ENCODE data around the gene RASSF3.
"Not testable (repeated sequence)": the region's sequence is repeated elsewhere in the genome, so short reads cannot be mapped to it uniquely, and the experiment has no call there.

The RASSF3 gene

GRCh38 chr12:64634508-64635092, 24.3 kb downstream of the RASSF3 start:
- DNase-seq = no peak

DNA sequence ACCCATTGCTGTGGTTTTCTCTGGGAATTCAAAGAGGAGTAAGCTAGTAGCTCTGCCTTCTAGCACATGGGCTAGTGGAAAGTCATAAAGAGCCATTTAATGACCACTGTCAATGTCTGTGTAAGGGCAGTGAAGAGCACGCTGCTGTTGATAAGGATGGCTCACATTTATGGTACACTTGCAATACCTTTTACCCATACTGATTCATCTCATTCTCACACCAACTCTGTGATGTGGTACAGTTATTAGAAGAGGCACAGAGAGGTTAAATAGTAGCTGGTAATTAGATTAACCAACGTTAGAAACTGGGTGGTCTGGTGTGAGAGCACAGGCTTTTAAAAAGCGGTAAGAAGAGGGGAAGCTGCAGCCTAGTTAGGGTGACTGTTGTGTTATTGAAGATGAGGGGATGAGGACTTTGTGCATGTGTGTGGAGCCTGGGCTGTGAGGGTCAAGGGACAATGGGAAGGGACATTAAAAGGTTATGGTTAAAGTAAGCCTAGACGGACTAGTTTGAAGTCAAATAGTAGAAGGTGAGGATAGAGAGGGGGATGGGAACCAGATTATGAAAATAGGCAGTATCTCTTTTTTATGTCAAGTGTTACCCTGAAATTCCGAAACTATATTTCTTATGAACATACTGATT, 25.2 kb downstream of the RASSF3 start:
- no peak for DNase-seq

DNA sequence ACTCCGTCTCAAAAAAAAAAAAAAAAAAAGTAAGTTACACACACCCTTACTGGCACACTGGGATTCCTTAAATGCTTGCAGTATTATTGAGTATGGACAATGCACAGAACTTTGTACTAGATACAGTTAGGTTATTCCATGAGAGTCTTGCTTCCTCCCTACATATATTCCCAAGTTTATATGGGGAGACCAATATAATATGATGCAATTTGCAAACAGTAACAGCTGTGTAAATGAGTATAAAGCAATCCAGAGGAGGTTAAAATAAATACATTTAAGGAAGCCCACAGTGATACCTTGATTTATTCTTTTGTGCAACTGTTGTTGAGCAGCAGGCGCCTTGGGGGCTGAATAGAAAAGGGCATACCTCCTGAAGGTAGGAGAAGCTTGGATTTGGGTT, 26.6 kb downstream of the RASSF3 start:
- DNase-seq = no peak

DNA sequence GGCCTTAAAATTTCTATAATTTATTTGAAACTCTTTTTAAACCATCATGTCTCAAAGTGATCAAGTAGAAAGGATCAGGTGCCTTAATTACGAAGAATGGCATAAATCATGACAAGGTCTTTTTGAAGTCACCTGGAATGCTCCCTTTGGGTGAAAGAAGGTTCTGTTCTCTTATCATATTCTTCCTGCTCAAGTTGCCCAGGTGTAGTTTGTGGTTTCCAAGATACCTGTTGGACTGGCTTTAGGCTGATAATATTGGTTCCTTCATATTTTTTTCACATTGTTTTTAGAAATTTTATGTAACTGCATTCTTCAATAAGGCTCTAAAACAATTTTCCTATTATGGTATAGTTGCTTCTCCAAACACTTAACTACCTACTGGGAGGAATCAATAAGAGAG, 29.2 kb downstream of the RASSF3 start:
- no peak for DNase-seq

DNA sequence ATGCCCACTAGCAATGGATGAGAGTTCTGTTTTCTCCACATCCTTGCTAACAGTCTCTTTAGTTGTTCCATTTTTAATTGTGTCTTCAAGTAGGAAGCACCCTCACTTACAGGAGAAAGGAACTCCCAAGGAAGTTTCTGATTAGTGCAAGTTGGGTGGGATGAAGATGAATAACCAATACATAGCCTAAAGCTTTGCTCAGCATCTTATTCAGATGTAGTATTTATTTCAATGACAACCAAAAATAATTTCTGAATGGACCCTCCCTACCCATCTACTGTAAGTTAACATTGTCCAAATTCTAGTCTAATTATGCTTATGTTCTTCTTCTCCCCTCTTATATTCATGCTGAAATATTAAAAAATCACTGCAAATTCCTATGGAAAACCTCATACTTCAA, 36.0 kb downstream of the RASSF3 start:
- no peak for DNase-seq

DNA sequence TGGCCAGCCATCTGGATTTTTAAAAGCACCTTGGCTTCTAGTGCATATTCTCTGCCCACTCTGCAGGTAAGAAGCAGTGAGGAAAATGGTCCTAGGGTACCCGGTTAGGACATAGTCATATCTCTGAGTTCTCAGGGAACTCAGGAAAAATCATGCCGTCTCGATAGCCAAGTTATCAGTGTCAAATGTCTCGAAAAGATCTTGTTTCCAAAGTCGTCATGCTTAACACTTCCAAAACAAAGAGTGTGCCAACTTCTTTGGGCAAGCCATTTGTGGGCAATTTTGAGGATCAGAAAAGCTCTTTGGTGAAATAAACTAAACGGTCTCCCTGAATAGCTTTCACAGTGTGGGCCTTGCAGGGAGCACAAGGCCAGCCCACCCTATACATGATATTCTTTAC, 39.2 kb downstream of the RASSF3 start:
- DNase-seq = no peak

DNA sequence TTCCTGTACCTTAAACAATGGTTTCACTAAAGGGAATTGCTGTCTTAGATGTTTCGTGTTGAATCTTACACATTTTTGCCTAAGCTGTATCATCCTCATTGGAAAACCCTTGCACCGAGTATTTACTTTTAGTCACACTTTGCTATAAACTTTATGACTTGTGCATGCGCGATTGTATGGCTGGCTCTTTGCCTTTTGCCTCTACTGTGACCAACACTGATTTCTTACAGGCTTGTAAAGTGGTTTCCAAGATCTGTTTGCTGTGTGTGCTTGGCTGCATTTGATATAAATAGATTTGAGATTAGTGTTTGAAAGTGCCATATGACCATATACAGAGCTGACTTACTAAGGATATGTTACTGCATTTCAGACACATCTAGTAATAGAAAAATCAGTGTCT, 40.5 kb downstream of the RASSF3 start:
- DNase-seq = no peak

DNA sequence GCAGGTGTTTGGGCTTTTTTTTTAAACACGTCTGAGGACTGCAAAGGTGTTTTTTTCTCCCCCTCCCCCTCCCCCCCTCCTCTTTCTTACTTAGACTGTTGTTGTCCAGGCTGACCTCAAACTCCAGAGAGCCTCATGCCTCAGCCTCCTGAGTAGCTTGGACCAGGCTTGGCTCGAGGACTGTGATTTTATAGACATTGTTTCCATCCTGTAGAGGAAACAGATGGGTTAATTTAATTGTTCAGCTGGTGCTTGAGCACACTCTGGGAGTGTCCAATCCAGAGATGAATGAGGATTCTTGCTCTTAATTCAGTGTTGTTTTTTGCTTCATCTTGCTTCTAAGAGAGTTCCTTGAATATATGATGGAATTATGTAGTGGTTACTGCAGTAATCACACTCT, 42.1 kb downstream of the RASSF3 start:
- DNase-seq = no peak

DNA sequence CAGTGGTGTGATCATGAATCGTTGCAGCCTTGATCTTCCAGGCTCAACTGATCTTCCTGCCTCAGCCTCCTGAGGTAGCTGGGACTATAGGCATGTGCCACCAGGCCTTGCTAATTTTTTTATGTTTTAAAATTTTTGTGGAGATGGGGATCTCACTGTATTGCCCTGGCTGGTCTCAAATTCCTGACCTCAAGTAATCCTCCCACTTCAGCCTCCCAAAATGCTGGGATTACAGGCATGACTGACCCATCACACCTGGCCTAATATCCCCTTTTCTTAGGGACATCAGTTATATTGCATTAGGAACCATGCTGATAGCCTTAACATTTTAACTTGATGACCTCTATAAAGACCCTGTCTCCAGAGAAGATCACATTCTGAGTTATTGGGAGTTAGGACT, 42.8 kb downstream of the RASSF3 start:
- DNase-seq = no peak

GRCh38 chr12:64653907-64654306, 43.6 kb downstream of the RASSF3 start:
- not testable (repeated sequence) for DNase-seq

DNA sequence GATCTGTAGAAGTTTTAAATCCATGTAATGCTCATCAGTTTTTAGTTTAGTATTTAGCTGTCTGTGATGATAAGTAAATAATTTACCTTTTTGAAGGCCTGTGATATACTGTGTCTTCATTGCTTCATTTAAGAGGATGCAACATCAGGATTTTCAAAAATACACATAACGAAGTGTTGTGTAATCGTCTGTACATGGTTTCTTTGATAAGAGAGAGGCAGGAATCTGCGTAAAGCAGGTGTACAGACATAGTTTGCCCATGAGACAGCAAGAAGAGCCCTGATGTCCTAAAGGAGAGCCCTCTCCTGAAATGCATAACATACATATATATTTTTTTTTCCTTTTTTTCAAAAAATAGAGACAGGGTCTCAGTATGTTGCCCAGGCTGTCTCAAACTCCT, 44.8 kb downstream of the RASSF3 start:
- no peak for DNase-seq

GRCh38 chr12:64656429-64656828, 46.1 kb downstream of the RASSF3 start:
- DNase-seq = no peak

GRCh38 chr12:64658892-64659481, 48.7 kb downstream of the RASSF3 start:
- DNase-seq = no peak

GRCh38 chr12:64660237-64661018, 50.1 kb downstream of the RASSF3 start:
- DNase-seq = no peak

DNA sequence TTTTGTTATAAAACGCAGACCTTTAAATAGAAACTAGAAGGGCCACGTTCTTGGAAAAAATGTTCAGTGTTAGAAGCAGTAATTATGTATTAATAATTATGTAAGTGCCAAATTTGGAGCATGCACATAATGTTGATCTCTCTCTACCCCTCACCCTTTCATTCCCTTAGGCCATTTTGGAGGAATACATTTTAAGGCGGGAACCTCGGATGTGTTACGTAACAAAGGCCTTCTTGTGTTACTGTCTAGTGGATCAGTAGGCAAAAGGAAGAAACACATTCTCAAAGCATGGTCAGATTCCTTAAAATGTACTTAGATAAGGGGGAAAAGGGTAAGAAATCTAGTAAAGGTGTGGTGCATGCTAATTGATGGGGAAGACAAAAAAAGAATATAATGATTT, 52.7 kb downstream of the RASSF3 start:
- DNase-seq = no peak

GRCh38 chr12:64665514-64665913, 55.2 kb downstream of the RASSF3 start:
- peak; percentile 89 for DNase-seq

DNA sequence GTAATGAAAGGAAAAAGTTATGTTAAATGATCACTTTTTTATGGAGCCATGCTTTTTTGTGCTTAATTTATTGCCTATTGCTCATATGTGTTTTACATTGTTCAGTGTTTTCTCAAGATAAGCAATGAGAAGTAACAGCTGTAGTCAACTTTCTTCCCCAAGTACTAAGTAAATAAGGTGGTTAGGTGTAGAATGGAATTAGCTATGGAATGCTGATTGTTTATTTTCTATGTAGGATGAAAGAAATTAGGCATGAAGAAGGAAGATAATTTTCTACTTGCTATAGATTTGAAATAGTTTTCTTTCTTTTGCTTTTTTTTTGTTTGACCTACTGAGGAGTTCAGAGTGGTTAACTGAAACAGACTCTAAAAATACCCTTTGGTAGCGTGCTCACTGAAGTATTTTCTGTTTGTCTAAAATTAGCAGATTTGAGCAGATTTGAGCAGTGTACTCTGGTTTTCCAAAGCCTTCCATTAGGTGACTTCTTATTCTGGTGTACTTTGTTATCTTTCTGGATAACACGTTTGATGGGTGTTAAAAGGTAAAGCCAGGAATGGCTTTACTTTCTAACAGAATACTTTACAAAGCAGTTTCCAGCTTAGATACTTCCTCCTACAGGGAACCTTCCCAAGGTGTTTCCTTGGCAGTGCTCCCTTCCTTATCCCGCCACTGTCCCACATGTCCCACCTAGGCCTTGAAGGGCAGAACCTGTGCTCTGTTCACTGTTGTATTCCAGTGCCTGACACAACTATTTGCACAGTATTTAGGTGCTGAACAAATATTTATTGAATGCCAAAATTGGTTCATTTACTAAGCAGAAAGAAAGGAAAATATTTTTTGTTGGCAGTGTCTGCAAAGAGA, 56.0 kb downstream of the RASSF3 start:
- DNase-seq = no peak

- no peak for DNase-seq
Measured at GRCh38 chr12:64667793-64668192, 57.5 kb downstream of the RASSF3 start.

DNA sequence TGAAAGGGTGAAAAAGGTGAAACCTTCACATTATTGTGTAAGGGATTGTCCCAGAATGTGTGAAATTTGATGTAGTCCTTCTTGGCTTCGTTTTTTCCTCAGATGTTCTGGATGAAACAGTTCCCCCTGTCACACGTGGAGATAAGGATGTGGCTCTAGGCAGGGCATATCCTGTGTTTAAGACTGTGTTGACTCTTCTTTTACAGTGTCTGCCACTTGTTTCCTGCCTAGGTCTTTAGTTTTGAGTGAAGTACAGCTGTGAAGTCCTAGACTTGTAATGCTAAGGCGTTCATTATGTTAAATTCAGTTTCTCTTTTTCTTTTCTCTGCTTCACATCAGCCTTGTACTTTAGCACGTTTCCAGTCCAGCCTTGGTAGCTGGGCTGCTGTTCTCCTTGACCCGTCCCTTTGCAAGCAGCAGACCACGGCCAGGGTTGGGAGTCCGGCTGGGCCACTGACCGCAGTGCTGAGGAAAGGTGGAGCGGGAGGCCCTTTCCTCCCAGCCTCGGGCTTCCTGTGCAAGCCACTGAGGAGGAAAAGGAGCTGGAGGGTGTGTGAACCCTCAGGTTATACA, 59.1 kb downstream of the RASSF3 start:
- DNase-seq = peak; percentile 83

GRCh38 chr12:64670019-64670418, 59.7 kb downstream of the RASSF3 start:
- peak; percentile 47 for DNase-seq

GRCh38 chr12:64670919-64671639, 60.8 kb downstream of the RASSF3 start:
- DNase-seq = no peak

- no peak for DNase-seq
Measured at GRCh38 chr12:64671681-64672080, 61.4 kb downstream of the RASSF3 start.

All from CD4-positive, alpha-beta T cell treated with Interleukin-10 for 1 hour (primary cell).